Chondrocyte (in vitro differentiated cells): Measurements from ENCODE around the gene CTXN1. TPM values are rescaled to one million over a fixed set of nuclear protein-coding genes. Genes with fewer than 3 reads are reported as not detected.

Experiments used
- DNase-seq: peaks from one replicate; pipeline ENCODE4 v3.0.0; 2021; ENCODE audit warnings: mixed read lengths, low spot score
- H3K27ac Mint-ChIP-seq: one replicate; pipeline ENCODE4 v1.8.0; 2021; ENCODE audit warnings: mild to moderate bottlenecking, moderate library complexity, mixed read lengths; ENCODE audit not compliant: unreplicated experiment
- H3K27me3 Mint-ChIP-seq: 2 replicates; pipeline ENCODE4 v1.8.0; 2021; ENCODE audit warnings: low read depth, mixed read lengths
- H3K36me3 Mint-ChIP-seq: 2 replicates; pipeline ENCODE4 v1.8.0; 2021; ENCODE audit warnings: low read depth, mixed read lengths
- H3K4me1 Mint-ChIP-seq: 2 replicates; pipeline ENCODE4 v1.8.0; 2021; ENCODE audit warnings: low read depth, mild to moderate bottlenecking, mixed read lengths
- H3K4me3 Mint-ChIP-seq: one replicate; pipeline ENCODE4 v1.8.0; 2021; ENCODE audit warnings: mild to moderate bottlenecking, moderate library complexity, mixed read lengths; ENCODE audit not compliant: unreplicated experiment
- H3K9me3 Mint-ChIP-seq: 2 replicates; pipeline ENCODE4 v1.8.0; 2021; ENCODE audit warnings: low read depth, mixed read lengths
- CTCF ChIP-seq: fragments of 200-600 bp; sonication (generic); IDR thresholded peaks from 2 replicates; pipeline ENCODE4 v1.5.0; 2021; ENCODE audit warnings: antibody characterized with exemption, mild to moderate bottlenecking, moderate library complexity
- total RNA-seq: library from RNA; stranded (reverse); gene quantifications from 3 replicates; pipeline ENCODE4 v1.2.1, GENCODE V29; 2021

The CTXN1 gene
- total RNA-seq, 1 donor from 2014 or later = 36.0 TPM

GRCh38 chr19:7924241-7924640, 1.7 kb downstream of the CTXN1 start:
- no peak for DNase-seq
- Mint-ChIP-seq H3K4me1 (peaks cover 52% of the 10 kb centered on the region), H3K9me3 (no peaks in the 10 kb centered on the region), H3K36me3 (no peaks in the 10 kb centered on the region), H3K27ac (no peak overlapping the region), H3K27me3 (no peaks in the 10 kb centered on the region), H3K4me3 (peak overlapping the region; percentile 48)
- no peak for TF ChIP-seq CTCF

GRCh38 chr19:7923295-7924191, 2.4 kb downstream of the CTXN1 start:
- H3K36me3 Mint-ChIP-seq = no peaks in the 10 kb centered on the region
- no peak for TF ChIP-seq CTCF
- DNase-seq = no peak
- peak overlapping the region; percentile 45 for H3K27ac Mint-ChIP-seq
- peaks cover 46% of the 10 kb centered on the region for H3K4me1 Mint-ChIP-seq
- no peaks in the 10 kb centered on the region for H3K9me3 Mint-ChIP-seq
- no peaks in the 10 kb centered on the region for H3K27me3 Mint-ChIP-seq
- H3K4me3 Mint-ChIP-seq = peak overlapping the region; percentile 4

GRCh38 chr19:7922836-7923195, 3.1 kb downstream of the CTXN1 start:
- Mint-ChIP-seq H3K27ac (peak overlapping the region; percentile 45), H3K4me3 (no peak overlapping the region), H3K4me1 (peaks cover 41% of the 10 kb centered on the region), H3K36me3 (no peaks in the 10 kb centered on the region), H3K27me3 (no peaks in the 10 kb centered on the region), H3K9me3 (no peaks in the 10 kb centered on the region)
- no peak for TF ChIP-seq CTCF
- DNase-seq = no peak

GRCh38 chr19:7921967-7922835, 3.7 kb downstream of the CTXN1 start:
- Mint-ChIP-seq H3K4me1 (peaks cover 42% of the 10 kb centered on the region), H3K27me3 (no peaks in the 10 kb centered on the region), H3K9me3 (no peaks in the 10 kb centered on the region), H3K27ac (peak overlapping the region; percentile 32), H3K36me3 (no peaks in the 10 kb centered on the region), H3K4me3 (peak overlapping the region; percentile 59)
- peak; percentile 89 for DNase-seq
- TF ChIP-seq CTCF = no peak

DNA sequence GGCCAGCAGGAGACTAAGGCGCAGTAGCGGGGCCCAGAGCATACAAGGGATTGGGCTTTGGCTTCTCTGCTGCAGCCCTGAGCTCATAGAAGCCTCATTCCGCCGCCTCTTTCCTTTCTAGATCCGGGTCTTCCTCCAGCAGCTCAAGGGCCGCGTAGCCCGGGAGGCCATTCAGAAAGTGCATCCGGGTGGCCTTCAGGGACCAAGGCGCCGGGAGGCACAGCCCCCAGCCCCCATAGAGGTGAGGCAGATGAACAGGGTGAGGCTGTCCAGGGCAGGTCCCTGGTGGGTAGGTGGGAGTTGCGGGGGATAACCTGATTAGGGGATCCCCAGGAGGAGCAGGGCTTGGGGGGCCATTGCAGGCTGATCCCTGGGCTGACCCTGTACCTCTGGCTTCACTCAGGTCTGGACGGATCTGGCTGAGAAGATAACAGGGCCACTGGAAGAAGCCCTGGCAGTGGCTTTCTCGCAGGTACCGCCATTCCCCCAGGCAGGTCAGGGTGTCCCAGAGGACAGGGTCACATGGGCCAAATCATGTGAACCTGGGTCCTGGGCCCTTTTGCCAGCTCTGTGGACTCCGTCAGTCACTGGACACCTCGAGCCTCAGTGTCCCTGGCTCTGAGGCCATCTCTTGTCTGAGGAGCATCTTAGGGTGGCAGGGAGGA, 4.5 kb downstream of the CTXN1 start:
- Mint-ChIP-seq H3K4me1 (peaks cover 44% of the 10 kb centered on the region), H3K36me3 (no peaks in the 10 kb centered on the region), H3K9me3 (no peaks in the 10 kb centered on the region), H3K27ac (peak overlapping the region; percentile 95), H3K4me3 (peak overlapping the region; percentile 82), H3K27me3 (no peaks in the 10 kb centered on the region)
- DNase-seq = peak; percentile 85
- no peak for TF ChIP-seq CTCF
